B cell (primary cell): ENCODE data around the gene PAM. TPM values are rescaled to one million over a fixed set of nuclear protein-coding genes. Genes with fewer than 3 reads are reported as not detected.
A peak's percentile ranks its signal among the peaks of the same experiment; 100 is the strongest.

ENCODE experiments used
- ATAC-seq: fragments of 200-7000 bp; cut with Tn5 transposase; one replicate; pipeline ENCODE4 v1.10.0; 2021; ENCODE audit warnings: low read depth, mild to moderate bottlenecking, moderate number of reproducible peaks, moderate library complexity
- CTCF ChIA-PET: fragments of 350-600 bp; sonication (Branson Sonifier 250); formaldehyde crosslinking; loops from one replicate; lab custom pipeline; 2021; ENCODE audit warnings: antibody characterized with exemption, inconsistent platforms; lab: Charles Lee
- POLR2A ChIA-PET: fragments of 350-600 bp; sonication (Branson Sonifier 250); formaldehyde crosslinking; loops from one replicate; lab custom pipeline; 2021; ENCODE audit warnings: antibody characterized with exemption; lab: Charles Lee
- DNase-seq: peaks from one replicate; pipeline ENCODE4 v3.0.0; 2013
- H2AFZ ChIP-seq: 2 replicates; pipeline ENCODE4 v1.6.1; 2012; ENCODE audit warnings: mild to moderate bottlenecking, low read depth, low read length; ENCODE audit not compliant: insufficient read depth, poor library complexity, severe bottlenecking
- H3K27ac ChIP-seq, 2 donors: 1 replicate in 1 of 2; 2 replicates in 1 of 2; pipeline ENCODE4 v1.5.1; 2012 to 2013; ENCODE audit warnings: low read length in 2 of 2, mild to moderate bottlenecking in 2 of 2, moderate library complexity in 1 of 2
- H3K27me3 ChIP-seq, 4 experiments: fragments of 200-600 bp in 1 of 4; sonication (generic) in 1 of 4; replicated peaks in 1 of 4; 1 replicate in 2 of 4; 2 replicates in 2 of 4; pipeline versions ENCODE4 v1.6.1 to v1.7.0; 2013 to 2016; ENCODE audit warnings: low read length in 3 of 4, mild to moderate bottlenecking in 2 of 4, mixed read lengths in 1 of 4, moderate library complexity in 1 of 4; ENCODE audit not compliant: insufficient read depth in 4 of 4, control insufficient read depth in 3 of 4; ENCODE audit errors: control extremely low read depth in 1 of 4
- H3K36me3 ChIP-seq, 2 experiments: replicated peaks in 1 of 2; 1 replicate in 1 of 2; 2 replicates in 1 of 2; pipeline versions ENCODE4 v1.6.1 to v1.7.1; 2013; ENCODE audit warnings: low read length in 1 of 2; ENCODE audit not compliant: insufficient read depth in 2 of 2, control insufficient read depth in 1 of 2; ENCODE audit errors: control extremely low read depth in 1 of 2, extremely low read depth in 1 of 2
- H3K4me1 ChIP-seq, 2 donors: fragments of 200-600 bp in 1 of 2; sonication (generic) in 1 of 2; 1 replicate in 1 of 2; 2 replicates in 1 of 2; pipeline versions ENCODE4 v1.5.1 to v1.6.1; 2013 to 2017; ENCODE audit warnings: low read length in 2 of 2; ENCODE audit not compliant: control insufficient read depth in 2 of 2, insufficient read depth in 2 of 2
- H3K4me2 ChIP-seq: replicated peaks from 2 replicates; pipeline ENCODE3; 2012; ENCODE audit warnings: mild to moderate bottlenecking, low read depth, low read length; ENCODE audit not compliant: poor library complexity, severe bottlenecking
- H3K4me3 ChIP-seq, 5 experiments: fragments of 200-600 bp in 1 of 5; sonication (generic) in 1 of 5; 1 replicate in 3 of 5; 2 replicates in 2 of 5; pipeline versions ENCODE4 v1.5.1 to v1.7.0; 2011 to 2016; ENCODE audit warnings: low read length in 4 of 5, mild to moderate bottlenecking in 4 of 5, low read depth in 2 of 5, control low read depth in 1 of 5, moderate library complexity in 1 of 5; ENCODE audit not compliant: insufficient read depth in 1 of 5; ENCODE audit errors: control extremely low read depth in 1 of 5, extremely low read depth in 1 of 5
- H3K79me2 ChIP-seq: fragments of 200-600 bp; sonication (generic); one replicate; pipeline ENCODE4 v1.6.0; 2016; ENCODE audit warnings: low read length; ENCODE audit not compliant: control insufficient read depth, insufficient read depth
- H3K9ac ChIP-seq: fragments of 200-600 bp; sonication (generic); 2 replicates; pipeline ENCODE4 v1.6.1; 2017; ENCODE audit warnings: mild to moderate bottlenecking, low read length, moderate library complexity
- H3K9me3 ChIP-seq, 3 donors: one replicate each; pipeline versions ENCODE4 v1.6.1 to v1.7.1; 2013; ENCODE audit warnings: low read length in 2 of 3; ENCODE audit not compliant: control insufficient read depth in 2 of 3, insufficient read depth in 1 of 3; ENCODE audit errors: control extremely low read depth in 1 of 3
- H4K20me1 ChIP-seq: 2 replicates; pipeline ENCODE4 v1.6.0; 2012; ENCODE audit warnings: mild to moderate bottlenecking, low read length; ENCODE audit not compliant: insufficient read depth, control insufficient read depth, poor library complexity, severe bottlenecking
- H3K27ac Mint-ChIP-seq: one replicate; pipeline ENCODE4 v1.8.0; 2021; ENCODE audit warnings: mixed read lengths
- H3K27me3 Mint-ChIP-seq: one replicate; pipeline ENCODE4 v1.8.0; 2021; ENCODE audit warnings: mixed read lengths
- H3K4me1 Mint-ChIP-seq: one replicate; pipeline ENCODE4 v1.8.0; 2021; ENCODE audit warnings: mixed read lengths
- H3K4me3 Mint-ChIP-seq: one replicate; pipeline ENCODE4 v1.8.0; 2021; ENCODE audit warnings: mixed read lengths
- H3K9me3 Mint-ChIP-seq: one replicate; pipeline ENCODE4 v1.8.0; 2022; ENCODE audit warnings: mixed read lengths; ENCODE audit not compliant: insufficient read depth
- CTCF ChIP-seq: fragments of 200-600 bp; IDR thresholded peaks from one replicate; pipeline ENCODE4 v1.8.0; 2022; ENCODE audit warnings: antibody characterized with exemption, mild to moderate bottlenecking
- EZH2 ChIP-seq: IDR thresholded peaks from 2 replicates; pipeline ENCODE4 v1.6.1; 2012; ENCODE audit warnings: borderline replicate concordance, low read depth, mild to moderate bottlenecking, moderate library complexity, low read length; ENCODE audit not compliant: insufficient read depth, poor library complexity, severe bottlenecking
- WGBS: methylation state at CpG from one replicate; pipeline ENCODE4 v1.1.5; 2013; ENCODE audit warnings: missing lambda C conversion rate; ENCODE audit not compliant: insufficient coverage; 5-methylcytosine and 5-hydroxymethylcytosine counted together
- intact Hi-C: fragments of 100-400 bp; cut with micrococcal nuclease; formaldehyde crosslinking; loops from one replicate; pipeline ENCODE4 v1.10.0; 2022
- polyA plus RNA-seq: library from polyadenylated mRNA; depleted of rRNA; stranded (reverse); fragments of >200 nt; gene quantifications from 2 replicates; pipeline ENCODE4 v1.2.3, GENCODE V29; 2012
- total RNA-seq, 2 donors: library from RNA; stranded (reverse); fragments of 120-200 nt in 1 of 2; gene quantifications; 1 replicate in 1 of 2; 2 replicates in 1 of 2; pipeline versions ENCODE4 v1.2.3 to v1.2.4, GENCODE V29; 2013 to 2022

Gene PAM
- total and polyA plus RNA-seq, 2 donors (not counting 1 experiment from before 2014, with no cell fraction given), result 1.00 to 34.8 TPM

- peak overlapping the region; percentile 57 to 74 (median 69) for H3K4me3 ChIP-seq
- H3K9me3 ChIP-seq, result peaks cover 0 to 6% (median 0%) of the 10 kb centered on the region in 3 donors
- peak overlapping the region; percentile 97 for H3K4me3 Mint-ChIP-seq
- no peaks in the 10 kb centered on the region for H4K20me1 ChIP-seq
- peak; percentile 84 for DNase-seq
- peak overlapping the region; percentile 76 for H3K9ac ChIP-seq
- peak overlapping the region; percentile 29 to 55 for H3K27ac ChIP-seq
- 0% methylated on average over 18 of the region's 29 CpGs for WGBS
- H3K27me3 Mint-ChIP-seq, result peaks cover 17% of the 10 kb centered on the region
- ATAC-seq, result peak; percentile 84
- no peaks in the 10 kb centered on the region for H3K9me3 Mint-ChIP-seq
- H3K4me1 Mint-ChIP-seq, result peaks cover 28% of the 10 kb centered on the region
- peak overlapping the region; percentile 95 for H3K4me2 ChIP-seq
- ChIA-PET CTCF (interaction anchor here (0.7 to 2.3 kb wide), 5 partner anchors 10 to 382 kb away, joined by 3 to 9 read pairs (median 5); partner anchors contain the start of genes GIN1 and PPIP5K2), POLR2A (interaction anchor here (0.7 to 1.6 kb wide), 2 partner anchors 364 to 392 kb away, joined by 3 to 7 read pairs; partner anchors contain the start of genes GIN1 and PPIP5K2)
- no peaks in the 10 kb centered on the region for H3K79me2 ChIP-seq
- peaks cover 0 to 24% (median 7%) of the 10 kb centered on the region in 4 experiments for H3K27me3 ChIP-seq
- intact Hi-C loops, result loop anchor here (1.0 to 5.0 kb wide), 2 partner anchors 364 to 501 kb away; partner anchors contain the start of genes GIN1, MACIR and PPIP5K2
- TF ChIP-seq CTCF (no peak), EZH2 (no peak)
- H3K36me3 ChIP-seq, result no peaks in the 10 kb centered on the region
- peak overlapping the region; percentile 92 for H2AFZ ChIP-seq
- H3K27ac Mint-ChIP-seq, result peak overlapping the region; percentile 91
- peaks cover 16 to 23% of the 10 kb centered on the region in 2 donors for H3K4me1 ChIP-seq
Measured at GRCh38 chr5:102755686-102756371, 724 bp downstream of the PAM start.

GRCh38 chr5:102758576-102758975 is 3.5 kb downstream of the PAM start:
- no peaks in the 10 kb centered on the region for H3K79me2 ChIP-seq
- DNase-seq (no peak), ATAC-seq (no peak)
- H3K27ac Mint-ChIP-seq, result no peak overlapping the region
- no peak overlapping the region for H2AFZ ChIP-seq
- ChIA-PET CTCF (interaction anchor here (1.7 kb wide), 1 partner anchor 22 kb away, joined by 6 read pairs; no protein-coding TSS in a partner anchor), POLR2A (no interaction called here)
- H3K27ac ChIP-seq, result no peak overlapping the region
- H3K4me3 ChIP-seq, result no peak overlapping the region
- no peak for TF ChIP-seq EZH2
- TF ChIP-seq CTCF, result no peak
- H3K4me3 Mint-ChIP-seq, result no peak overlapping the region
- H3K9me3 ChIP-seq, result peaks cover 0 to 6% (median 0%) of the 10 kb centered on the region in 3 donors
- intact Hi-C loops, result loop anchor here (5.0 kb wide), 1 partner anchor 499 kb away; the partner anchor contains the start of gene MACIR
- peaks cover 0 to 12% (median 6%) of the 10 kb centered on the region in 4 experiments for H3K27me3 ChIP-seq
- no peaks in the 10 kb centered on the region for H4K20me1 ChIP-seq
- H3K27me3 Mint-ChIP-seq, result peaks cover 4% of the 10 kb centered on the region
- H3K4me2 ChIP-seq, result no peak overlapping the region
- peaks cover 44% of the 10 kb centered on the region for H3K4me1 Mint-ChIP-seq
- H3K4me1 ChIP-seq, result peaks cover 19 to 25% of the 10 kb centered on the region in 2 donors
- no peaks in the 10 kb centered on the region for H3K36me3 ChIP-seq
- H3K9ac ChIP-seq, result no peak overlapping the region
- H3K9me3 Mint-ChIP-seq, result no peaks in the 10 kb centered on the region
